HepG2 (cell line): ENCODE measurements around the gene SHISA6.

Experiments used
- ATF1 ChIP-seq: IDR thresholded peaks from 2 replicates; pipeline ENCODE4 v1.6.1; 2016; ENCODE audit warnings: mild to moderate bottlenecking, control low read depth
- CEBPB ChIP-seq: IDR thresholded peaks from 2 replicates; pipeline ENCODE4 v1.6.1; 2011; ENCODE audit warnings: low read depth, low read length, improper control_type of control experiment, borderline replicate concordance
- CTCF ChIP-seq: sonication (generic); formaldehyde crosslinking; IDR thresholded peaks from 2 replicates; pipeline ENCODE4 v1.5.0; 2020; ENCODE audit warnings: mild to moderate bottlenecking, missing genetic modification reagents, moderate library complexity
- ELK4 ChIP-seq: sonication (generic); formaldehyde crosslinking; IDR thresholded peaks from 2 replicates; pipeline ENCODE4 v1.9.0; 2021; ENCODE audit warnings: missing genetic modification reagents, borderline replicate concordance
- HOXA7 ChIP-seq: sonication (generic); formaldehyde crosslinking; IDR thresholded peaks from 2 replicates; pipeline ENCODE4 v1.8.1; 2022; ENCODE audit warnings: mild to moderate bottlenecking, missing genetic modification reagents, moderate library complexity
- PRDM10 ChIP-seq: sonication (generic); formaldehyde crosslinking; IDR thresholded peaks from 2 replicates; pipeline ENCODE4 v1.4.0; 2020; ENCODE audit warnings: low read depth, missing genetic modification reagents
- PREB ChIP-seq: sonication (generic); formaldehyde crosslinking; IDR thresholded peaks from 2 replicates; pipeline ENCODE4 v1.4.0; 2020; ENCODE audit warnings: missing genetic modification reagents
- TCF7 ChIP-seq: sonication (generic); IDR thresholded peaks from 2 replicates; pipeline ENCODE4 v1.6.1; 2016; ENCODE audit warnings: antibody characterized with exemption, low read depth
- USF2 ChIP-seq, 2 experiments: sonication (generic) in 1 of 2; formaldehyde crosslinking in 1 of 2; IDR thresholded peaks; 2 replicates each; pipeline versions ENCODE4 v1.5.1 to v1.6.1; 2011 to 2020; ENCODE audit warnings: borderline replicate concordance in 1 of 2, low read depth in 1 of 2, low read length in 1 of 2, mild to moderate bottlenecking in 1 of 2, missing genetic modification reagents in 1 of 2, moderate library complexity in 1 of 2
- YY1 ChIP-seq: IDR thresholded peaks from 2 replicates; pipeline ENCODE4 v1.6.1; 2011; ENCODE audit warnings: low read length, low read depth, moderate library complexity, mild to moderate bottlenecking; ENCODE audit not compliant: insufficient read depth, insufficient replicate concordance
- ZNF317 ChIP-seq: sonication (generic); formaldehyde crosslinking; IDR thresholded peaks from 2 replicates; pipeline ENCODE4 v1.5.0; 2020; ENCODE audit warnings: mild to moderate bottlenecking, missing genetic modification reagents
- ZNF672 ChIP-seq: sonication (generic); formaldehyde crosslinking; IDR thresholded peaks from 2 replicates; pipeline ENCODE4 v1.8.1; 2022; ENCODE audit warnings: missing genetic modification reagents
- ZNF687 ChIP-seq: sonication (generic); formaldehyde crosslinking; IDR thresholded peaks from 2 replicates; pipeline ENCODE4 v1.5.1; 2020; ENCODE audit warnings: mild to moderate bottlenecking, missing genetic modification reagents, moderate library complexity
- ZNF766 ChIP-seq: sonication (generic); formaldehyde crosslinking; IDR thresholded peaks from 2 replicates; pipeline ENCODE4 v1.5.0; 2020; ENCODE audit warnings: missing genetic modification reagents, borderline replicate concordance

- TF ChIP-seq ATF1 (CRISPR knock-in tag) (no peak), CEBPB (no peak), CTCF (no peak), PREB (CRISPR knock-in tag) (no peak), ZNF687 (CRISPR knock-in tag) (no peak), TCF7 (no peak), PRDM10 (no peak), USF2 (IDR thresholded peaks at IDR 0.05; ENCODE audit: low read depth, low read length) (no peak), USF2 (CRISPR knock-in tag; IDR thresholded peaks at IDR 0.05; ENCODE audit: borderline replicate concordance) (no peak), ZNF672 (CRISPR knock-in tag) (no peak), HOXA7 (CRISPR knock-in tag) (no peak), ZNF317 (CRISPR knock-in tag) (no peak), ZNF766 (no peak), YY1 (no peak), ELK4 (CRISPR knock-in tag) (no peak)
Observed at GRCh38 chr17:11458279-11458678, 217.3 kb downstream of the SHISA6 start.
